Mammary epithelial cell (primary cell): ENCODE data around the gene UBE2D2.

ENCODE experiments used
- CTCF ChIP-seq, 2 donors: IDR thresholded peaks in 1 of 2; conservative IDR thresholded peaks in 1 of 2; 2 replicates each; pipeline ENCODE4 v1.5.1; 2011 to 2012; ENCODE audit warnings: inconsistent platforms in 2 of 2, low read length in 2 of 2, mild to moderate bottlenecking in 2 of 2, control low read depth in 1 of 2, low read depth in 1 of 2; ENCODE audit not compliant: insufficient read depth in 1 of 2; ENCODE audit errors: extremely low read depth in 1 of 2
- EZH2 ChIP-seq: IDR thresholded peaks from 2 replicates; pipeline ENCODE4 v1.6.1; 2012; ENCODE audit warnings: low read length, inconsistent platforms, borderline replicate concordance

DNA sequence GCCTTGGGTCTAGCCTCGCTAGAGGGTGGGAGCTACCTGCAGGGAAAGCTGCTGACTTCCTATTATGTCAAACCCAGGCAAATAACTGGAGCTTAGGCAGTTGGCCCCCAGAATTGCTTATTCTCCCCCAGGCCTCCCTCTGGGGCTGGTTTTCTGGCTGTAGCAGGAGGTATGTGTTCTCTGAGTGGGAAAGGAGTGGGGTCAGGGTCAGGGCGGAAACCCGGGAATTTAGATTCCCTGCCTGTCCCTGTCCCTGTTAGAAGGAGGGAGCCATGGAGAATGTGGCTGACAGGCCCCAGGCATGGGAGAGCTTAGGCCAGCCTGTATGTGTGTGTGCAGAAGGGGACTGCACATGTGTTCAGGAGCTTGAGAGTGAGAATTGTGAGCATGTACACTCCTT is 73.4 kb downstream of the UBE2D2 start:
- TF ChIP-seq CTCF (conservative IDR thresholded peaks at IDR 0.05 in 1 of 2, IDR thresholded peaks at IDR 0.05 in 1 of 2; ENCODE audit: extremely low read depth in 1 of 2, insufficient read depth in 1 of 2, low read depth in 1 of 2, low read length in 2 of 2) (no peak), EZH2 (no peak)
